ENCODE results near the gene ARHGAP26. TPM values are rescaled to one million over a fixed set of nuclear protein-coding genes. Genes with fewer than 3 reads are reported as not detected.

The ARHGAP26 gene
- polyA plus RNA-seq, 3 donors = 11.0 to 12.1 (median 11.4) TPM

DNA sequence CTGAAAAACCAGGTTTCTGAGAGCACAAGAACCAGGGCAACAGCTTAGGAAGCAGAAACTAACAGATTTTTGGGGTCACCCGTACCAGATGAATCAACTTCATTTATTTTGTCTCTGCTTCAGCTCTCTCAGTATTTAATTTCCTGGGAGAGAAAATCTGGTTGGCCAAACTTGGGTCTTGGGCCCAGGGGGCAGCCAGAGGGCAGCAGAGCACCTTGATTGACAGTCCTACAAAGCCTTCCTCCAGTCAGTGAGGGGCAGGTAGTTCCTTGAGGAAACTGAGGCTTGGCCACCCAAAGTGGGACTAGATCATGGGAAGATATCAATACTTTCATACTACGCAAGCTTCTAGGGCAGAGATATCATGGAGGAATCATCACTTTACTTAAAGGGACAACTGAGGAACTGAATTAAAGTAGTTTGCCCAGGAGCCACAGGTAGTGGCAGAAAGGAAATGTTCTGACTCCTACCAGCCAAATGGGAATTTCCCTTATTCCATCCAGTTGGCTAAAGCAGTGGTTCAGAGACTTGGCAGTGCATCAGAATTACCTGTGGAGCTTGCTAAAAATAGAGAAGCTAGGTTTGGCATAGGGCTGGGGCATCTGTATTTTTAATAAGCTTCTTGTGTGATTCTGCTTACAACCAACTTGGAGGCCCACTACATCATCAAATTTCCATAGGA is 21.5 kb upstream of the ARHGAP26 start:
- no peak for DNase-seq (ENCODE audit: low read depth in 3 of 3, low spot score in 2 of 3)

DNA sequence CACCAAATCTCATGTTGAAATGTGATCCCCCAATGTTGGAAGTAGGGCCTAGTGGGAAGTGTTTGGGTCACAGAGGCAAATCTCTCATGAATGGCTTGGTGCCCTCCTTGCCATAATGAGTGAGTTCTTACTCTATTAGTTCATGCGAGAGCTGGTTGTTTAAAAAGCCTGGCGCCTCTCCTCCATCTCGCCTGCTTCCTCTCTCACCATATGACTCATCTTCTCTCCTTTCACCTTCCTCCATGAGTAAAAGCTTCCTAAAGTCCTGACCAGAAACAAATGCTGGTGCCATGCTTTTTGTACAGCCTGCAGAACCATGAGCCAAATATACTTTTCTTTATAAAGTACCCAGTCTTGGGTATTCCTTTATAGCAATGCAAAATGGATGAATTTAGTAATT is 20.9 kb upstream of the ARHGAP26 start:
- DNase-seq (ENCODE audit: low read depth in 3 of 3, low spot score in 2 of 3) = no peak

DNA sequence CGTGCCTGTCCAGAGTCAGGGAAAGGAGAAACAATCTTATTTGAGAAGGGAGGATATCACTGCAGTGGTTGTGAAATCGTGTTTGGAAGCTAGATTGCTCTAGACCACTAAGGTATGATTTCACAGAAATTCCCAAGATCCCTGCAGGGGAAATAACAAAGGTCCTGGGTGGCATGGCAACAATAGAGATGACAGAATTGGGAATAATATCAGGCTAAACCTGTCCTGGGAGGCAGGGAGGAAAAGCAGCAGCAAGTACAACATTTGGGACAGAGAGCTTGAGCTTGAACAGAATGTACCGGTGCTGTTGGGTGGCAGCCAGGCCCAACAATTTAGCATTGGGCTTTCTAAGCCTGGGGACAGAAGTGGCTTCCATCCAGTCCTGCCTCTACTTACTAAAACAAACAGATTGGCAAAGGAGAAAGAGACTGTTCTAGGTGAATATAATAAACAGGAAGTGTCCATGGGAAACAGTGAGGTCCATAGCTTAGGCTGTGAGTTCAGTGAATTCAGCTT is 17.0 kb upstream of the ARHGAP26 start:
- DNase-seq (ENCODE audit: low read depth in 3 of 3, low spot score in 2 of 3) = no peak

- DNase-seq (ENCODE audit: low read depth in 3 of 3, low spot score in 2 of 3) = no peak
Observed at GRCh38 chr5:142754031-142754430, 16.1 kb upstream of the ARHGAP26 start.

DNA sequence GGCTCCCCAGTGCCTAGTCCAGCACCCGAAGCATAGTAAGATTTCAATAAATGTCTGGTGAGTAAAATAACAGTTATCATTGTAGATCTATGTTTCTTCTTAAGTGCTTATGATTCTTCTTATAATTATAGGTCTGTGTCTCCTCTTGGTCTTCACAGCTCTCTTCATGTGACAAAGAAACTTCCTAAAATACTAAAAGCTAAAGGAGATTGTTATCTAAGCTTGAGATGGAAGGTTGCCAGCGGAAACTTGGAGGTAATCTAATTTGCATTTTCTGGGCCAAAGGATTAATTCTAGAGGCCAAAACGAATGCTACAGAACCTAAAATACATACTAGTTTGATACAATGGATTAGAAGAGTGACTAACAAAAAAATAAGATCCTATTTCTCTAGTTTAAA is 13.6 kb upstream of the ARHGAP26 start:
- no peak for DNase-seq (ENCODE audit: low read depth in 3 of 3, low spot score in 2 of 3)

- no peak for DNase-seq (ENCODE audit: low read depth in 3 of 3, low spot score in 2 of 3)
Observed at GRCh38 chr5:142757564-142757963, 12.6 kb upstream of the ARHGAP26 start.

DNA sequence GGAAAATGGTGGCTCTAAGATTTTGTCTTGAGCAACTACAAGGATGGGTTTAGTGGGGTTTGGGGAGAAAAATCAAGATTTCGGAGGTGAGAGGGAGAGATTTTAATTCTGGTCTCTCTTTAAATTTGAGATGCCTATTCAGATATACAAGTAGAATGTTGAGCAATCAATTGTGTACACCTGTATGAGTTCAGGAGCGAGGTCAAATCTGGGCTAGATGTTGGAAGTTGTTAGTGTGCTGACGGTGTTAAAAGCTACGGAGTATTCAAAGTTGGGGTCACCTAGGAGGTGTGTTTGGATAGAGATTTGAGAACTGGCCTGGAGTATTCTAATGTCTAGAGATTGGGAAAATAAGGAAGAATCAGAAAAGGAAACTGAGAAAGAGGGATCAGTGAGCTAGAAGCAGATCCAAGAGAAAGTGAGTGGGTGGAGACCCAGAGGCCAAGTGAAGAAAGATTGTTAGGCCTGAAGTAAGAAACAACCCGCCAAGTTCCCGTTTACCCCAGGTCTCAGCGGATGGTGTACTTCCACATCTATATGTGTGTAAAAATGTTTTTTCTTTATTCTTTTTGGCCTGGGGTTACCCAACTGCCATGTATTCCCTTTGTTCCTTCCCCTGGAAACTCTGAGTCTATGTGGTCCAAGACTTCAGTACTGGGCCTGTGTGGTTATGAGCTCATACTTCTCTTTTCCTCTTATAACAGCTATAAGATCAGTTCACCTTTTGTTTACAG is 11.9 kb upstream of the ARHGAP26 start:
- no peak for DNase-seq (ENCODE audit: low read depth in 3 of 3, low spot score in 2 of 3)

- no peak for DNase-seq (ENCODE audit: low read depth in 3 of 3, low spot score in 2 of 3)
Observed at GRCh38 chr5:142758796-142759145, 11.4 kb upstream of the ARHGAP26 start.

DNA sequence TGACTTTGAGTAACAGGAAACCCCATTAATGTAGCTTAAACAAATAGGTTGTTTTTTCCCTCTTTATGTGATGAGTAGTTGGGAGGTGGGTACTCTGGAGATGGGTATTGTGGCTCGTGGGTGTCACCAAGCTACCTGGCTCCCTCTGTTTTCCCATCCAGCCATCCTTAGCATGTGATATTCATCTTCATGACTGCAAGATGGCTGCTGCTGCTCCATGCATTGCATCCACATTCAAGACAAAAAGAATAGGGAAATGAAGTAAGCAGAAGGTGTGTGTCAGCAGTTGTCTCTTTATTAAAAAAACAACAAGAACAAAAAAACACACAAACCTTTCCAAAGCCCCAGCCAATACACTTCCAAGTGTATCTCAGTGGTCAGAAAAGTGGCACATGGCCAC is 6.5 kb upstream of the ARHGAP26 start:
- no peak for DNase-seq (ENCODE audit: low read depth in 3 of 3, low spot score in 2 of 3)

DNA sequence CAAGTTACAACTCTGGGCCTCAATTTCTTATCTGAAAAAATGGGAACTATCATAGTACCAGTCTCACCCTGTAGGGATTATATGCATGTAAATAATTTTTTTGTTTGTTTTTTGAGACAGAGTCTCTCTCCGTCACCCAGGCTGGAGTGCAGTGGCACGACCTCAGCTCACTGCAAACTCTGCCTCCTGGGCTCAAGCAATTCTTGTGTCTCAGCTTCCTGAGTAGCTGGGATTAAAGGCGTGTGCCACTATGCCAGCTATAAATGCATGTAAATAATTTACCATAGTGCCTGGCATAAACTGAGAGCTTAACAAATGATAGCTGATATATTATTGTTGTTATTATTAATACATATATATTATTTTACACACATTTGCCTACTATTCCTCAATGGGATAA is 3.0 kb upstream of the ARHGAP26 start:
- DNase-seq (ENCODE audit: low read depth in 3 of 3, low spot score in 2 of 3) = no peak

DNA sequence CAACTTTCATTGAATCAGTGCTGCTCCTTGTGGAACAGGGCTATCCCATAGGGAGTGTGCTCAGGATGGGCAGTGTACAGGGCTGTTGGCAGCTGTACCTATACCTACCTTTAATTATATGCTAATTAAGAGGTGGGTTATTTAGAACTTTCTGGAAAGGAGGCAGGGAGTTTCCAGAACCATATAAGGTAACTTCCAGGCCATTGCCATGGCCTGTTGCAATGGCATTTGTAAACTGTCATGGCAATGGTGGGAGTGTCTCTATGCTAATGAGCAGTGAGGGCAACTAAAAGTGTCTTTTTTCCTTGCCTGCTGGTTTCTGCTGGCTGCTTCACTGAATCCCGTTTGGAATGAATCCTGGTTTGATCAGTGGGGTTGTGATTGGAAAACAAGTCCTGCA is 2.3 kb upstream of the ARHGAP26 start:
- no peak for DNase-seq (ENCODE audit: low read depth in 3 of 3, low spot score in 2 of 3)

- no peak for DNase-seq (ENCODE audit: low read depth in 3 of 3, low spot score in 2 of 3)
Observed at GRCh38 chr5:142769251-142769792, 855 bp upstream of the ARHGAP26 start.

- DNase-seq (ENCODE audit: low read depth in 3 of 3, low spot score in 2 of 3) = peak; percentile 47 to 52 (median 51)
Observed at GRCh38 chr5:142770650-142771609, 753 bp downstream of the ARHGAP26 start.

DNA sequence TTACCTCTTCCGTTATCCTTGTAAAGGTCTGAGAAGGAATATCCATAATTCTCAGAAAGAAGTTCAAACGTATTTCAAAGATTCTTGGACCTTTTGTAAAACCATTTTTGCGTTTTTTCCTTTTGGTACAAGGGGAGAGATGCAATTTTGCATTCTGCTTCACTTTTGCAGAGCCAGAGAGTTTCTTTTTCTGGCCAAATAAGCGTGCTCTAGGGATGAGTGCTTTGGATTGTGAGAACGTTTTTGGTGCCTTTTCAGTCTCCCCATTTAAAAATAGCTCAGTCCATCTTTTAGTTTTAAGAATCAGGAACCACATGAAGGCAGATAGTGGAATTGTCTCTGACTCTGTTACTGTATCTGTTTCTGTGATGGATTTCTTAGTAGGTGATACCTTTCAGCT is 1.5 kb downstream of the ARHGAP26 start:
- DNase-seq (ENCODE audit: low read depth in 3 of 3, low spot score in 2 of 3) = no peak

DNA sequence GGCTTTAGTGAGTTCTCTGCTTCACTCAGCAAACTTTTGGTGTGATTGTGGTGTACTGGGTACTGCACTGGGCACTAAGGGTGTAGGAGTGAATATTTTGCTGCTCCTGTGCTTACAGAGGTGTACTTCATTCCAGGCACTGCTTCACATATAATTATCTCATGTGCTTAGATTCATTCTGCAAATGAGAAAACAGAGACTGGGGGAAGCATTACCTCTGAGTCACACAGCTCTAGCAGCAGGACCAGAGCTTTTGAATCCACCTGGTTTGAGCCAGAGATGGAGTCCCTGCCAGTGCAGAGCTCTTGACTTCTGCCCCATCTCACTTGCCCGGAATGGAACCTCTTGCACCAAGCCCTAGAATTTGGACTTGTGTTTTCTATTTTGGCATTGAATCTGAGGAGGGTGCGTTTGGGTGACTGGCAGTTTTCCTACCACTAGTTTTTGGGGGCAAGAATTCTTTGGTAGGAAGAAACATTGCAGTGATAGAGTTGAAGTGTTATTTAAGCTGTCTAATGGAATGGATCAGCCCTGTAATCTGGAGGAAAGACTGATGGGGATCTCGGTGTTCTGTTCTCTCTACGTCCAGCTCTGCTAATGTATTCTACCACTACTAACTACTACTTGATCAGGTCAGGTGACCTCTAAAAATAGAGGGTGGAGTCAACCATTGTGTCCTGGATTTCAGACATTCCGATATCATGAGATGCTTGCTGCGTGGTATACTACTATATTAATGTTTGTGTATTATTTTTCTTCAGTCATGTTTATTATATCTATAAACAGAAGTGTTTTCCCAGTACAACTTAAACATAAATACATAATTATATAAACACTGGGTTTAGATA is 2.5 kb downstream of the ARHGAP26 start:
- DNase-seq (ENCODE audit: low read depth in 3 of 3, low spot score in 2 of 3) = no peak

- no peak for DNase-seq (ENCODE audit: low read depth in 3 of 3, low spot score in 2 of 3)
Observed at GRCh38 chr5:142777099-142777498, 6.9 kb downstream of the ARHGAP26 start.

DNA sequence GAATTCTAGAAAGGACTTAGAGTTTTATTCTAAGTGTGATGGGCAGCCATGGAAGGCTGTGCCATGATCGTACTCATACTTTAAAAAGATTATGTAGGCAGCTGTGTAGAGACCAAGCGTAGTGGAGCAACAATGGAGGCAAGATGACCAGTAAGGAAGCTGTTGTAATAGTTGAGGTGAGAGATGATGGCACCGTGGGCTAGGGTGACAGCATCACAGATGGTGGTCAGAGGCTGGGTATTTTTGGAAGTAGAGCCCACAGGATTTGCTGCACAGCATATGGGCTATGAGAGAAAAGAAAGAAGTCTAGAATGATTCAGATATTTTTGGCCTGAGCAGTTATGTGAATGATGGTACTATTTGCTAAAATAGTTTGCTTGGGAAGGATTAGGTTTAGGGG is 7.7 kb downstream of the ARHGAP26 start:
- no peak for DNase-seq (ENCODE audit: low read depth in 3 of 3, low spot score in 2 of 3)

DNA sequence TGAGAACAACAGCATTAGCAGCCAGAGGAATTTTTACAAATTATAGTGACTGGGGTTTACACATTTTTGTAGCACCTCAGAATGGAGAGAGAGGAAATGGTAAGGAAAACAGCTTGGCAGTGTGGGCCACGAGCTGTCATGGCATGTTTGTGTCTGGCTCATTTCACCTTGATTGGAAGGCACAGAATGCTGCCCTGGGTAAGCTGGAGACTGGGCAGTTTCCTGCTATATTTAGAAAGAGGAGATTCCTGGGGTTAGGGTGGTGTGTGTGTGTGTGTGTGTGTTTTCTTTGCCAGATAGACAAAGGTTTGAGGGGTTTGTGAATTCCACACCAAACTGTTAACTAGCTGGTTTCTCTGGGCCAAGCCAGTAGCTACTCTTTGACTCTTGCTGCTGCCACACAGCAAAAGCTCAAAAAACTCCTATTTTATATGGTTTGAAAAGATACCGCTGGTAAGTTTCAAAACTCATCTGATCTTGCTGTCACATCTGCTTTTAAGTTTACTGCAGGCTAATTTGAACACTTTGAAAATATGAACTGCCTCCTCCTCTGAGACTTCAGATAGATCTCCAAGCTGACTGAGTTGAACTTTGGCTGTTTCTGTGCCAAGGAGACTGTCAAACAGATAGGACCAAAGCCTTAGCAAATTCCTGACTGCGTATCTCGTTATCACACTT is 9.1 kb downstream of the ARHGAP26 start:
- no peak for DNase-seq (ENCODE audit: low read depth in 3 of 3, low spot score in 2 of 3)

- no peak for DNase-seq (ENCODE audit: low read depth in 3 of 3, low spot score in 2 of 3)
Observed at GRCh38 chr5:142780871-142781270, 10.7 kb downstream of the ARHGAP26 start.

Measured in right renal cortex interstitium (tissue), 3 donors.